ENCODE data around the gene RTL10. TPM values are rescaled to one million over a fixed set of nuclear protein-coding genes. Genes with fewer than 3 reads are reported as not detected.

Gene RTL10
- total and polyA plus RNA-seq, 2 of the 4 experiments (the other 2 are of a cell fraction) = 8.6 to 12.1 TPM

DNA sequence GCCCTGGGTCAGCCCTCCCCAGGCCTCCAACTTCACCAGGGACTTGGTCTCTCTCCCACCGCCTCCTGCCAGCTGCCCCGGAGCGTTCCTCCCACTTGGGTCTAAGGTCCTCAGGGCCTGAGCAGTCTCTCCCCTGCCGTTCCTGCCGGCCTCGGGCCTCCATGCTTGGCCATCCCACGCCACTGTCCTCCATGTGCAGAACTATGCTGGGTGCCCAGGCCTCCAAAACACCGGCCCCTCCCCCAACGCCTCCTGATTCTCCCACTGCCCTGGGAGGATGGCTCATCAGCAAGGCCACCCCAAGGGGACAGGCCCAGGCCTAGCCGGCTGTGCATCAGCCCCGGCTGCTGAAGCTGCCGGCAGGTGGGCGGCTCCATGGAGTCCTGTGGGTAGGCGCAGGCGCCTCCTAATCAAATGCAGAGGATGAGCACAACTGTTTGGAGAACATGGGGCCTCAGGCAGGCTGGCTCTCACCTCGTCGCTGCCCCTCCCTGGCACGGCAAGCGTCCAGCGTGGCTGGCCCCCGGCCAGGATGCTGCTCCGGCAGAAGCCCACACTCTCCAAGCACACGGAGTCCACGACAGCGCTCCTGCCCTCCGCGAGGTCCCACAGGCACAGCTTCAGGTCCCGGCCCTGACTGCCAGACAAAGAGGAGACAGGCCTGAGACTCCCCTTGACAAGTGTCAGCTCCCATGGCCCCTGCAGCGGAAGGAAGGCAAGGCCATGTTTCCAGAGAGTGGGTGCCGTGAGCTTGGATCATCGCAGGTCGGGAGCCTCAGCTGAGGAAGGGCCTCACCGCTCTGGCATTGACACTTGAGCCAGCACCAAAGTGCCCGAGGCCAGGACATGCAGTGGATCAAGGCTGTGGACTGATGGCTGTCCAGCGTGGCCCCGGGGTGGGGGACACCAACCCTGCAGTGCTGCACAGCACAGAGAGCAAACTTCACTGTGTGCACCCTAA is 42.6 kb downstream of the RTL10 start:
- Histone ChIP-seq H3K14ac (replicated peaks; ENCODE audit: low read depth, low read length) (no peak overlapping the region), H3K18ac (ENCODE audit: low read depth, low read length) (no peak overlapping the region), H2BK15ac (ENCODE audit: low read depth, low read length) (no peak overlapping the region), H3K36me3 (ENCODE audit: control insufficient read depth, insufficient read depth, low read length) (no peaks in the 10 kb centered on the region), H2BK5ac (ENCODE audit: low read depth, low read length, poor library complexity, severe bottlenecking) (no peak overlapping the region), H4K8ac (ENCODE audit: low read depth in 2 of 2, low read length in 2 of 2) (no peak overlapping the region), H4K5ac (ENCODE audit: low read depth, low read length) (no peak overlapping the region), H3K4me2 (ENCODE audit: low read depth, low read length) (no peak overlapping the region), H3K4ac (ENCODE audit: low read depth, low read length) (no peak overlapping the region), H3K4me1 (ENCODE audit: control insufficient read depth, insufficient read depth, low read length) (peaks cover 9% of the 10 kb centered on the region), H3K9me3 (ENCODE audit: control insufficient read depth, insufficient read depth, low read length) (no peaks in the 10 kb centered on the region), H2AK9ac (replicated peaks; ENCODE audit: low read depth, low read length, poor library complexity) (peak overlapping the region; percentile 1), H3K56ac (ENCODE audit: extremely low read depth, insufficient read depth, low read length) (no peak overlapping the region), H3K23ac (ENCODE audit: low read depth, low read length) (no peak overlapping the region), H3K27ac (ENCODE audit: insufficient read depth, low read length) (no peak overlapping the region), H2BK20ac (ENCODE audit: low read depth, low read length) (no peak overlapping the region), H2BK120ac (ENCODE audit: low read depth, low read length) (no peak overlapping the region), H3K27me3 (ENCODE audit: control insufficient read depth, insufficient read depth, low read length) (no peaks in the 10 kb centered on the region), H3K79me1 (ENCODE audit: low read depth in 1 of 2, low read length in 2 of 2) (no peaks in the 10 kb centered on the region), H4K91ac (ENCODE audit: insufficient read depth, low read depth, low read length) (no peak overlapping the region), H3K9me1 (ENCODE audit: insufficient read depth, low read length) (peaks cover 7% of the 10 kb centered on the region; the same call in 1 of the 2 replicates), H3K9ac (ENCODE audit: low read depth, low read length) (no peak overlapping the region), H4K20me1 (ENCODE audit: insufficient read depth, low read length) (0 out of 2 replicates have a peak, but pooled peaks cover 5% of the 10 kb centered on the region), H2AFZ (replicated peaks; ENCODE audit: low read length, poor library complexity) (no peak overlapping the region), H3K4me3 (ENCODE audit: insufficient read depth, low read depth, low read length) (no peak overlapping the region), H2AK5ac (ENCODE audit: low read depth, low read length) (no peak overlapping the region)
- no peak for ATAC-seq (ENCODE audit: low read depth)
- TF ChIP-seq CHD1 (IDR thresholded peaks at IDR 0.05; ENCODE audit: low read depth, low read length) (no peak), CEBPB (IDR thresholded peaks at IDR 0.05; ENCODE audit: low read depth, low read length) (no peak), MAZ (IDR thresholded peaks at IDR 0.05; ENCODE audit: borderline replicate concordance, low read depth, low read length) (no peak), SMC3 (IDR thresholded peaks at IDR 0.05; ENCODE audit: low read depth, low read length) (no peak), FOS (IDR thresholded peaks at IDR 0.05; ENCODE audit: low read depth, low read length) (no peak), NFE2L2 (IDR thresholded peaks at IDR 0.05; ENCODE audit: low read depth, low read length) (no peak), RFX5 (IDR thresholded peaks at IDR 0.05; ENCODE audit: low read depth, low read length) (no peak), RCOR1 (IDR thresholded peaks at IDR 0.05; ENCODE audit: insufficient replicate concordance, low read length) (no peak), POLR2A (IDR thresholded peaks at IDR 0.05; ENCODE audit: low read depth, low read length) (no peak), MXI1 (IDR thresholded peaks at IDR 0.05; ENCODE audit: borderline replicate concordance, low read depth, low read length) (no peak), RAD21 (IDR thresholded peaks at IDR 0.05; ENCODE audit: low read length) (no peak)
- TF ChIP-seq, protein P1, sequence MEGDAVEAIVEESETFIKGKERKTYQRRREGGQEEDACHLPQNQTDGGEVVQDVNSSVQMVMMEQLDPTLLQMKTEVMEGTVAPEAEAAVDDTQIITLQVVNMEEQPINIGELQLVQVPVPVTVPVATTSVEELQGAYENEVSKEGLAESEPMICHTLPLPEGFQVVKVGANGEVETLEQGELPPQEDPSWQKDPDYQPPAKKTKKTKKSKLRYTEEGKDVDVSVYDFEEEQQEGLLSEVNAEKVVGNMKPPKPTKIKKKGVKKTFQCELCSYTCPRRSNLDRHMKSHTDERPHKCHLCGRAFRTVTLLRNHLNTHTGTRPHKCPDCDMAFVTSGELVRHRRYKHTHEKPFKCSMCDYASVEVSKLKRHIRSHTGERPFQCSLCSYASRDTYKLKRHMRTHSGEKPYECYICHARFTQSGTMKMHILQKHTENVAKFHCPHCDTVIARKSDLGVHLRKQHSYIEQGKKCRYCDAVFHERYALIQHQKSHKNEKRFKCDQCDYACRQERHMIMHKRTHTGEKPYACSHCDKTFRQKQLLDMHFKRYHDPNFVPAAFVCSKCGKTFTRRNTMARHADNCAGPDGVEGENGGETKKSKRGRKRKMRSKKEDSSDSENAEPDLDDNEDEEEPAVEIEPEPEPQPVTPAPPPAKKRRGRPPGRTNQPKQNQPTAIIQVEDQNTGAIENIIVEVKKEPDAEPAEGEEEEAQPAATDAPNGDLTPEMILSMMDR (conservative IDR thresholded peaks at IDR 0.05; ENCODE audit: low read depth, low read length) = no peak
- POLR2A ChIA-PET (ENCODE audit: unreplicated experiment) = no interaction called here
- BruUV-seq (replicated peaks) = no TSS peak
- in situ Hi-C loops (cut with MboI; ENCODE audit: low sequenced_read_pairs) = no loop called here
- intact Hi-C loops (cut with micrococcal nuclease) = no loop called here
- CTCF ChIA-PET = interaction anchor here (1.0 kb wide), 1 partner anchor 11 kb away, joined by 3 read pairs; no protein-coding TSS in a partner anchor
- DNase-seq = no peak
- 76% methylated on average over 26 of the region's 36 CpGs; no CpG with 5 or more reads in 1 of the 2 experiments for WGBS, 2 experiments (ENCODE audit: extremely low coverage in 2 of 2, insufficient read length in 1 of 2)
- dilution Hi-C loops (cut with HindIII; ENCODE audit: low sequenced_read_pairs, unreplicated experiment) = no loop called here
